ENCODE results near the gene JMJD1C. TPM values are rescaled to one million over a fixed set of nuclear protein-coding genes. Genes with fewer than 3 reads are reported as not detected.
A peak's percentile ranks its signal among the peaks of the same experiment; 100 is the strongest.

Gene JMJD1C
- total RNA-seq, 6 experiments from 2014 or later, result 29.0 to 36.7 (median 32.8) TPM

GRCh38 chr10:63171926-63172325, 293.9 kb downstream of the JMJD1C start:
- Mint-ChIP-seq H3K27ac (no peak overlapping the region), H3K4me3 (no peak overlapping the region), H3K36me3 (ENCODE audit: low read depth) (peaks cover 19% of the 10 kb centered on the region)

GRCh38 chr10:63171255-63171855, 294.4 kb downstream of the JMJD1C start:
- H3K27me3 Mint-ChIP-seq (ENCODE audit: insufficient read depth), result no peaks in the 10 kb centered on the region; the same call in none of the 2 replicates

More at GRCh38 chr10:63171926-63172325, 293.9 kb downstream of the JMJD1C start:
- Mint-ChIP-seq H3K9me3 (no peaks in the 10 kb centered on the region), H3K27me3 (ENCODE audit: insufficient read depth) (no peaks in the 10 kb centered on the region; the same call in none of the 2 replicates), H3K4me1 (ENCODE audit: low read depth) (peaks cover 12% of the 10 kb centered on the region; the same call in 1 of the 2 replicates)
- TF ChIP-seq, protein P1, sequence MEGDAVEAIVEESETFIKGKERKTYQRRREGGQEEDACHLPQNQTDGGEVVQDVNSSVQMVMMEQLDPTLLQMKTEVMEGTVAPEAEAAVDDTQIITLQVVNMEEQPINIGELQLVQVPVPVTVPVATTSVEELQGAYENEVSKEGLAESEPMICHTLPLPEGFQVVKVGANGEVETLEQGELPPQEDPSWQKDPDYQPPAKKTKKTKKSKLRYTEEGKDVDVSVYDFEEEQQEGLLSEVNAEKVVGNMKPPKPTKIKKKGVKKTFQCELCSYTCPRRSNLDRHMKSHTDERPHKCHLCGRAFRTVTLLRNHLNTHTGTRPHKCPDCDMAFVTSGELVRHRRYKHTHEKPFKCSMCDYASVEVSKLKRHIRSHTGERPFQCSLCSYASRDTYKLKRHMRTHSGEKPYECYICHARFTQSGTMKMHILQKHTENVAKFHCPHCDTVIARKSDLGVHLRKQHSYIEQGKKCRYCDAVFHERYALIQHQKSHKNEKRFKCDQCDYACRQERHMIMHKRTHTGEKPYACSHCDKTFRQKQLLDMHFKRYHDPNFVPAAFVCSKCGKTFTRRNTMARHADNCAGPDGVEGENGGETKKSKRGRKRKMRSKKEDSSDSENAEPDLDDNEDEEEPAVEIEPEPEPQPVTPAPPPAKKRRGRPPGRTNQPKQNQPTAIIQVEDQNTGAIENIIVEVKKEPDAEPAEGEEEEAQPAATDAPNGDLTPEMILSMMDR (IDR thresholded peaks at IDR 0.05), result no peak
- no peak for DNase-seq

GRCh38 chr10:63169624-63170023, 296.2 kb downstream of the JMJD1C start:
- Mint-ChIP-seq H3K4me1 (ENCODE audit: low read depth) (peaks cover 12% of the 10 kb centered on the region; the same call in 1 of the 2 replicates), H3K36me3 (ENCODE audit: low read depth) (peaks cover 19% of the 10 kb centered on the region), H3K4me3 (no peak overlapping the region), H3K27ac (no peak overlapping the region), H3K9me3 (no peaks in the 10 kb centered on the region), H3K27me3 (ENCODE audit: insufficient read depth) (no peaks in the 10 kb centered on the region; the same call in none of the 2 replicates)
- TF ChIP-seq, protein P1 (IDR thresholded peaks at IDR 0.05), result no peak
- no peak for DNase-seq

More at GRCh38 chr10:63171255-63171855, 294.4 kb downstream of the JMJD1C start:
- DNase-seq, result no peak
- Mint-ChIP-seq H3K27ac (no peak overlapping the region), H3K36me3 (ENCODE audit: low read depth) (peaks cover 19% of the 10 kb centered on the region), H3K4me3 (no peak overlapping the region), H3K9me3 (no peaks in the 10 kb centered on the region), H3K4me1 (ENCODE audit: low read depth) (peaks cover 12% of the 10 kb centered on the region; the same call in 1 of the 2 replicates)
- TF ChIP-seq, protein P1 (IDR thresholded peaks at IDR 0.05), result no peak

- peaks cover 12% of the 10 kb centered on the region; the same call in 1 of the 2 replicates for H3K4me1 Mint-ChIP-seq (ENCODE audit: low read depth)
- H3K4me3 Mint-ChIP-seq, result no peak overlapping the region
- H3K9me3 Mint-ChIP-seq, result no peaks in the 10 kb centered on the region
- H3K27ac Mint-ChIP-seq, result no peak overlapping the region; the same call in 1 of the 2 replicates
- H3K36me3 Mint-ChIP-seq (ENCODE audit: low read depth), result peaks cover 19% of the 10 kb centered on the region
- TF ChIP-seq, protein P1 (IDR thresholded peaks at IDR 0.05), result no peak
- peaks cover 2% of the 10 kb centered on the region for H3K27me3 Mint-ChIP-seq (ENCODE audit: insufficient read depth)
- DNase-seq, result no peak
Observed at GRCh38 chr10:63168821-63169462, 296.8 kb downstream of the JMJD1C start.

DNA sequence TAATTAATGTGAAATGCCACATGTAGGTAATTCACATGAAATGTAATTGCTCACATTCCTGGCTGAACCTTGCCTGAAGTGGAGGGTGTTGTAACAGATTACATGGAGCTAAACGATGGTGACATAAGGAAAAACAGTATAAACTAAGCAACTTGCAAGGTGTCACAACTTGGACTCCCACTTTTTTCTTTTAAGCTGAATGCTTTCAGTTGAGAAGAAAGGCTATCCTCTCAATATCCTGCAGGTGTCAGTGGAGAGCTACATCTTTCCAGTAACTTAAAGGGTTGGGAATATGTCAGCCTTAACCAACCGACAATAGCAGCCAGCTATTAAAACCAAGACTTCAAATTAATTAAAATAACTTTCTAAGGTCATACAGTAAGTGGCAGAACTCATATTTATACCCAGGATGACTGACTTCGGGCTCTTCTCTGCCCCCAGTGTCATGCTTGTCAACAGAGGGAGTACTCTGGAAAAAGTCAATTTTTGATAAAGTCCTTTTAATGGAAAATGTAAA, 299.0 kb downstream of the JMJD1C start:
- Mint-ChIP-seq H3K27ac (no peak overlapping the region), H3K9me3 (no peaks in the 10 kb centered on the region), H3K4me1 (ENCODE audit: low read depth) (peaks cover 12% of the 10 kb centered on the region; the same call in 1 of the 2 replicates), H3K4me3 (no peak overlapping the region), H3K36me3 (ENCODE audit: low read depth) (peaks cover 11% of the 10 kb centered on the region), H3K27me3 (ENCODE audit: insufficient read depth) (peaks cover 5% of the 10 kb centered on the region)
- TF ChIP-seq, protein P1 (IDR thresholded peaks at IDR 0.05), result peak; percentile 85
- peak; percentile 71 for DNase-seq
